K562 (cell line): ENCODE data around the gene BST1. TPM values are rescaled to one million over a fixed set of nuclear protein-coding genes. Genes with fewer than 3 reads are reported as not detected.

Source experiments
- ARHGAP35 ChIP-seq: fragments of 450-650 bp; IDR thresholded peaks from 2 replicates; pipeline ENCODE4 v1.6.1; 2018; ENCODE audit not compliant: partially characterized antibody
- C11orf30 ChIP-seq: fragments of 450-650 bp; IDR thresholded peaks from 2 replicates; pipeline ENCODE4 v1.6.1; 2016; ENCODE audit warnings: low read depth, mild to moderate bottlenecking
- CBFA2T2 ChIP-seq: fragments of 450-650 bp; conservative IDR thresholded peaks from 2 replicates; pipeline ENCODE4 v1.6.1; 2017; ENCODE audit warnings: mild to moderate bottlenecking
- DACH1 ChIP-seq: fragments of 450-650 bp; IDR thresholded peaks from 2 replicates; pipeline ENCODE4 v1.6.1; 2018; ENCODE audit not compliant: partially characterized antibody
- E2F3 ChIP-seq: fragments of 250-450 bp; sonication (Bioruptor Pico); IDR thresholded peaks from 2 replicates; pipeline ENCODE4 v1.4.0; 2020; ENCODE audit warnings: mild to moderate bottlenecking
- EP400 ChIP-seq: fragments of 450-650 bp; IDR thresholded peaks from 2 replicates; pipeline ENCODE4 v1.6.1; 2017; ENCODE audit warnings: antibody characterized with exemption, mild to moderate bottlenecking, moderate library complexity
- GTF2E2 ChIP-seq: fragments of 200-800 bp; sonication (Bioruptor generic); IDR thresholded peaks from 2 replicates; pipeline ENCODE4 v1.6.1; 2016; ENCODE audit warnings: missing genetic modification characterization, missing compliant biosample characterization
- HOXB6 ChIP-seq: fragments of 250-450 bp; sonication (Bioruptor Pico); IDR thresholded peaks from 2 replicates; pipeline ENCODE4 v1.5.1; 2022; ENCODE audit warnings: mild to moderate bottlenecking, borderline replicate concordance
- POLR2G ChIP-seq: fragments of 200-400 bp; formaldehyde crosslinking; IDR thresholded peaks from 2 replicates; pipeline ENCODE4 v1.6.1; 2017; ENCODE audit warnings: low read depth, mild to moderate bottlenecking, antibody characterized with exemption, low read length, moderate library complexity
- RCOR1 ChIP-seq, 2 experiments: IDR thresholded peaks; 2 replicates each; pipeline ENCODE4 v1.6.1; 2012; ENCODE audit warnings: low read depth in 2 of 2, low read length in 2 of 2, borderline replicate concordance in 1 of 2, improper control_type of control experiment in 1 of 2
- ZEB2 ChIP-seq: fragments of 450-650 bp; IDR thresholded peaks from 2 replicates; pipeline ENCODE4 v1.6.1; 2016
- ZFP1 ChIP-seq: fragments of 450-650 bp; formaldehyde crosslinking; IDR thresholded peaks from 2 replicates; pipeline ENCODE4 v1.4.0; 2020; ENCODE audit warnings: mild to moderate bottlenecking, mixed read lengths
- ZNF175 ChIP-seq: fragments of 200-800 bp; sonication (Bioruptor generic); IDR thresholded peaks from 2 replicates; pipeline ENCODE4 v1.6.1; 2016; ENCODE audit warnings: low read depth, mild to moderate bottlenecking, missing genetic modification characterization, missing compliant biosample characterization
- polyA plus RNA-seq, 8 experiments: library from polyadenylated mRNA; depleted of rRNA in 4 of 8; stranded (reverse) in 5 of 8; unstranded in 3 of 8; fragments of >200 nt; fragmentation: Nextera tagmentation in 2 of 8; fragmentation: Illumina TruSeq in 1 of 8; extraction: Ambion mirVana in 2 of 8; extraction: Trizol in 1 of 8; gene quantifications; 2 replicates each; pipeline versions ENCODE4 v1.2.1 to v1.2.3, GENCODE V29; 2011 to 2014; ENCODE audit warnings: inconsistent platforms in 1 of 8, missing spikeins in 1 of 8
- total RNA-seq, 7 experiments: library from RNA; depleted of rRNA in 6 of 7; stranded (reverse); fragments of >200 nt in 6 of 7; fragmentation: Illumina TruSeq in 2 of 7; extraction: Trizol in 2 of 7; gene quantifications; 2 replicates each; pipeline versions ENCODE4 v1.2.1 to v1.2.3, GENCODE V29; 2011 to 2021; ENCODE audit warnings: low replicate concordance in 1 of 7
- TF ChIP-seq, protein P1 (sequence below): IDR thresholded peaks from 3 replicates; pipeline ENCODE4 v1.6.1; 2011; ENCODE audit warnings: borderline replicate concordance, mild to moderate bottlenecking, moderate library complexity; ENCODE audit not compliant: insufficient read length; ENCODE audit errors: extremely low read depth
- TF ChIP-seq, protein P2 (sequence below): fragments of 250-450 bp; sonication (Bioruptor Pico); IDR thresholded peaks from 2 replicates; pipeline ENCODE4 v1.8.0; 2021; ENCODE audit warnings: borderline replicate concordance, mild to moderate bottlenecking, moderate library complexity; ENCODE audit not compliant: poor library complexity, severe bottlenecking

Gene BST1
- total and polyA plus RNA-seq, 9 of the 15 experiments (the other 6 are each of a cell fraction or from before 2014, with no cell fraction given), result 0.04 to 0.38 (median 0.07) TPM; not detected in 6

DNA sequence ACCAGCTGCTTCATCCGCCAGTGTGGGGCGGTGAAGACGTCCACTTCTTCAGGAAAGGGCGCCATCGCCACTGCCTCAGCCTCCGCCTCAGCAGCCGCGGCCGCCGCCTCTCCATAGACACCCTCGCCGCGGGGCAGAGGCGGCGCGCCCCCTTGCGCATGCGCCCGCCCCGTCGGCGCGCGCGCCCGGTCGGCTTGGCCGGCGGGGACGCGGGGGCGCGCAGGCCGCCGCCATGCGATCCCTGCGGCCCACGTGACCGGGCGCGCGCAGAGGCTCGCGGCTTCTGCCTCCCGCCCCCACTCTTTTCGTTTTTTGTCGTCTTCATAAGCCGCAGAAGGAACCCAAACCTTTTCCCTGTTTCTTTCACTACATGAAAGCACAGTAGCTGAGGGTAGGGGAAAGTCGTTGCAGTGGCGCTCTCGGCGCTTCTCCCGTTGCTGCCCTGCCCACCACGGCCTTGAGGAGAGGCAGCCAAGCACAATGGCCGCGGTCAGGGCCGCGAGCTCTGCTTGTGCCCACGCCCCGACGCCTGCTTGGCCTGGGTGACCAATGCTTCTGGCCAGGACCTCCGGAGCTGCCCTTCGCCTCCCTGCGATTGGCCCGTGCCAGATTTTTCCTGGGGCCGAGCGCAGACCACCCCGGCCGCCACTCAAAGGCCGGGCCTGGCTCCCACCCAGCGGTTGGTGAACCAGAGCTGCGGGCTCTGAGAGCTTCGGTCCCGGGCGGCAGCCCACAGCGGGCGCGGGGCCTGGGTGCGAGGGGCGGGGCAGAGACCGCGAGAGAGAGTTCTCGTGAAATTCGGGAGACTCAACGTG is 47.4 kb upstream of the BST1 start, which contains the start of gene FBXL5 (continued):
- TF ChIP-seq RCOR1 (IDR thresholded peaks at IDR 0.05; ENCODE audit: borderline replicate concordance in 1 of 2, low read depth in 2 of 2, low read length in 2 of 2), result 0 out of 4 replicates have a peak, but pooled peaks of 1 of the 2 experiments have one; percentile 3
- TF ChIP-seq POLR2G, result peak; percentile 84
- TF ChIP-seq DACH1, result no peak
- peak; percentile 31; the same call in 1 of the 2 replicates for TF ChIP-seq CBFA2T2
- TF ChIP-seq, protein P1, sequence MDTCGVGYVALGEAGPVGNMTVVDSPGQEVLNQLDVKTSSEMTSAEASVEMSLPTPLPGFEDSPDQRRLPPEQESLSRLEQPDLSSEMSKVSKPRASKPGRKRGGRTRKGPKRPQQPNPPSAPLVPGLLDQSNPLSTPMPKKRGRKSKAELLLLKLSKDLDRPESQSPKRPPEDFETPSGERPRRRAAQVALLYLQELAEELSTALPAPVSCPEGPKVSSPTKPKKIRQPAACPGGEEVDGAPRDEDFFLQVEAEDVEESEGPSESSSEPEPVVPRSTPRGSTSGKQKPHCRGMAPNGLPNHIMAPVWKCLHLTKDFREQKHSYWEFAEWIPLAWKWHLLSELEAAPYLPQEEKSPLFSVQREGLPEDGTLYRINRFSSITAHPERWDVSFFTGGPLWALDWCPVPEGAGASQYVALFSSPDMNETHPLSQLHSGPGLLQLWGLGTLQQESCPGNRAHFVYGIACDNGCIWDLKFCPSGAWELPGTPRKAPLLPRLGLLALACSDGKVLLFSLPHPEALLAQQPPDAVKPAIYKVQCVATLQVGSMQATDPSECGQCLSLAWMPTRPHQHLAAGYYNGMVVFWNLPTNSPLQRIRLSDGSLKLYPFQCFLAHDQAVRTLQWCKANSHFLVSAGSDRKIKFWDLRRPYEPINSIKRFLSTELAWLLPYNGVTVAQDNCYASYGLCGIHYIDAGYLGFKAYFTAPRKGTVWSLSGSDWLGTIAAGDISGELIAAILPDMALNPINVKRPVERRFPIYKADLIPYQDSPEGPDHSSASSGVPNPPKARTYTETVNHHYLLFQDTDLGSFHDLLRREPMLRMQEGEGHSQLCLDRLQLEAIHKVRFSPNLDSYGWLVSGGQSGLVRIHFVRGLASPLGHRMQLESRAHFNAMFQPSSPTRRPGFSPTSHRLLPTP, result no peak
- TF ChIP-seq EP400, result peak; percentile 70
- TF ChIP-seq HOXB6, result no peak
- TF ChIP-seq C11orf30, result no peak
- TF ChIP-seq ZFP1 (CRISPR knock-in tag), result 0 out of 2 replicates have a peak, but pooled peaks have one; percentile 38
- no peak for TF ChIP-seq ARHGAP35
- TF ChIP-seq, protein P2, sequence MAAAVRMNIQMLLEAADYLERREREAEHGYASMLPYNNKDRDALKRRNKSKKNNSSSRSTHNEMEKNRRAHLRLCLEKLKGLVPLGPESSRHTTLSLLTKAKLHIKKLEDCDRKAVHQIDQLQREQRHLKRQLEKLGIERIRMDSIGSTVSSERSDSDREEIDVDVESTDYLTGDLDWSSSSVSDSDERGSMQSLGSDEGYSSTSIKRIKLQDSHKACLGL (CRISPR knock-in tag), result peak; percentile 3
- peak; percentile 88 for TF ChIP-seq E2F3 (CRISPR knock-in tag)
- TF ChIP-seq ZEB2, result no peak
- peak; percentile 67; the same call in 1 of the 2 replicates for TF ChIP-seq GTF2E2 (tag)
- peak; percentile 93 for TF ChIP-seq ZNF175
